ENCODE results near the gene CREB5.

GRCh38 chr7:28507525-28508282 is 95.4 kb downstream of the CREB5 start:
- TF ChIP-seq REST (IDR thresholded peaks at IDR 0.05; ENCODE audit: insufficient read depth in 1 of 2, low read depth in 2 of 2, low read length in 2 of 2): no peak
- no peak for TF ChIP-seq TAF1 (IDR thresholded peaks at IDR 0.05; ENCODE audit: borderline replicate concordance, insufficient read depth, low read length)
